Epithelial cell of proximal tubule (primary cell): ENCODE results near the gene ALG10B. TPM values are rescaled to one million over a fixed set of nuclear protein-coding genes. Genes with fewer than 3 reads are reported as not detected.
"Not testable (repeated sequence)": the region's sequence is repeated elsewhere in the genome, so short reads cannot be mapped to it uniquely, and the experiment has no call there.

Experiments used
- DNase-seq: peaks from one replicate; pipeline ENCODE4 v3.0.0-alpha.2; 2011; ENCODE audit warnings: low read depth
- H3K4me3 ChIP-seq: 2 replicates; pipeline ENCODE4 v1.5.1; 2011; ENCODE audit warnings: low read depth, mild to moderate bottlenecking, low read length
- total RNA-seq: library from RNA; depleted of rRNA; stranded (reverse); fragments of >200 nt; gene quantifications from 2 replicates; pipeline ENCODE4 v1.2.3, GENCODE V29; 2015
- TF ChIP-seq, protein P1 (sequence below): conservative IDR thresholded peaks from 2 replicates; pipeline ENCODE4 v1.5.1; 2012; ENCODE audit warnings: low read depth, mild to moderate bottlenecking, low read length

Gene ALG10B
- total RNA-seq, 1 donor from 2014 or later = 2.4 TPM

DNA sequence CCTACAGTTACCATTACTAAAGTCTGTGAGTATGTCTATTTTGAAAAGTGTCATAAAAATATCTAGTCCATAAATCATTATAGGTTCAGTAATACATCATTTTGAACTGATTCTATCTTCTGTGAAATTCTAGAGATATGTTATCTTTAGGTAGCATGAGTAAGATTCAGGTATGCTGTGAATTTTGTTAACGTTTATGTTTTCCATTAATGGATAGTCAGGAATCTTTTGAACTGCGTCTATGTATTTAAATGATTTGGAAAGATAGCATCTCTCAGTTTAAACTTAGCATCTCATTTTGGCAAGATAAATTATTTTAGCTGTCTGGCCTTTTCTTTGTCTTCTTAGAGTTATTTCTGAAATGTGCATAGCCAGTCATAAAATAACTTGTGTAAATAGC lies 8.3 kb downstream of the ALG10B start:
- TF ChIP-seq, protein P1, sequence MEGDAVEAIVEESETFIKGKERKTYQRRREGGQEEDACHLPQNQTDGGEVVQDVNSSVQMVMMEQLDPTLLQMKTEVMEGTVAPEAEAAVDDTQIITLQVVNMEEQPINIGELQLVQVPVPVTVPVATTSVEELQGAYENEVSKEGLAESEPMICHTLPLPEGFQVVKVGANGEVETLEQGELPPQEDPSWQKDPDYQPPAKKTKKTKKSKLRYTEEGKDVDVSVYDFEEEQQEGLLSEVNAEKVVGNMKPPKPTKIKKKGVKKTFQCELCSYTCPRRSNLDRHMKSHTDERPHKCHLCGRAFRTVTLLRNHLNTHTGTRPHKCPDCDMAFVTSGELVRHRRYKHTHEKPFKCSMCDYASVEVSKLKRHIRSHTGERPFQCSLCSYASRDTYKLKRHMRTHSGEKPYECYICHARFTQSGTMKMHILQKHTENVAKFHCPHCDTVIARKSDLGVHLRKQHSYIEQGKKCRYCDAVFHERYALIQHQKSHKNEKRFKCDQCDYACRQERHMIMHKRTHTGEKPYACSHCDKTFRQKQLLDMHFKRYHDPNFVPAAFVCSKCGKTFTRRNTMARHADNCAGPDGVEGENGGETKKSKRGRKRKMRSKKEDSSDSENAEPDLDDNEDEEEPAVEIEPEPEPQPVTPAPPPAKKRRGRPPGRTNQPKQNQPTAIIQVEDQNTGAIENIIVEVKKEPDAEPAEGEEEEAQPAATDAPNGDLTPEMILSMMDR = no peak
- H3K4me3 ChIP-seq = no peak overlapping the region
- DNase-seq = no peak

DNA sequence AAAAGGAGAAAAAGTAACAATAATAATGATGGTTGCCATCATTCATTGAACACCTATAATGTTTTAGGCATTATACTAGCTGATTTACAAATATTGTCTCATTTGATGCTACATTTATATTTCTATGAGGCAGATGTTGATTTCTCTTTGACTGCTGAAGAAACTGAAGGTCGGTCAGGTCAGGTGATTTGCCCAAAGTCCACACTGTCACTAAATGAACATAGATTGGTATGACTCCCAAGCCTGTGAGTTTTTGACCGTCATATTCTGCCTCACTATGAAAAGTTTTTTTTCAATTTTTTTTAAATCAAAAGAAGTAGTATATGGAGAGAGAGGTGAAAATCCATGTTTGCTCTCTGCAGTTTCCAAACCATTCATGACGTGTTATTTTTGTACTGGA lies 10.8 kb downstream of the ALG10B start:
- DNase-seq = no peak
- TF ChIP-seq, protein P1 = no peak
- H3K4me3 ChIP-seq = no peak overlapping the region

DNA sequence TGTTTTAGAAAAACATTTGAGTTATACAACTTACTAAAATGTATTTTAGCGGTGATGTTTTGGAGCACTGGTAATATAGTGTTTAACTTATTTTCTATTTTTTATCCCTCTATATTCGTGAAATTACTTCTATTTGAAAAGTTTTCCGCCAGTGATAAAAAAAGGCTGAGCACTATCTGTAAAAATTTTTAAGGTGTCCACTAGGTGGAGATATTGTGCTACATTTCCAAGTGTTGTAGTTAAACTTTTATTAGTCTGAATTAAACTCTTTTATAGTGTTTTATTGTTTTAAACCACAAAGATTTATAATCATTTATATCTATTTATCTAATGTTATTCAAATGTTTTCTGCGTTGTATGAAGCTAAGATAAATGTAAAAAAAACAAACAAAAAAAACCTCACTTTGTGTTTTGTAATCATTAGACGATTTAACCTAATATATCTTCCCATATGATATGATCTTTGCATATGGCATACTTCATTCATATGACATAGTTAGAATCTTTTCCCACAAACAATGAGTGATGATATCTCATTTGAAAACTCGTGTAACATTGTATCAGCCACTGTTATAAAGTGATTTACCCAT lies 11.8 kb downstream of the ALG10B start:
- TF ChIP-seq, protein P1 = peak; percentile 58
- no peak for DNase-seq

DNA sequence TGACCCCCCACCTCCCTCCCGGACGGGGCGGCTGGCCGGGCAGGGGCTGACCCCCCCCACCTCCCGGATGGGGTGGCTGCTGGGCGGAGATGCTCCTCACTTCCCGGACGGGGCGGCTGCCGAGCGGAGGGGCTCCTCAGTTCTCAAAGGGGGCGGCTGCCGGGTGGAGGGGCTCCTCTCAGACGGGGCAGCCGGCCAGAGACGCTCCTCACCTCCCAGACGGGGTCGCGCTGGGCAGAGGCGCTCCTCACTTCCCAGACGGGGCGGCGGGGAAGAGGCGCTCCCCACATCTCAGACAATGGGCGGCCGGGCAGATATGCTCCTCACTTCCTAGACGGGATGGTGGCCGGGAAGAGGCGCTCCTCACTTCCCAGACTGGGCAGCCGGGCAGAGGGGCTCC lies 13.8 kb downstream of the ALG10B start:
- DNase-seq, H3K4me3 ChIP-seq: not testable (repeated sequence)

More for the DNA sequence above, 11.8 kb downstream of the ALG10B start:
- no peak overlapping the region for H3K4me3 ChIP-seq

DNA sequence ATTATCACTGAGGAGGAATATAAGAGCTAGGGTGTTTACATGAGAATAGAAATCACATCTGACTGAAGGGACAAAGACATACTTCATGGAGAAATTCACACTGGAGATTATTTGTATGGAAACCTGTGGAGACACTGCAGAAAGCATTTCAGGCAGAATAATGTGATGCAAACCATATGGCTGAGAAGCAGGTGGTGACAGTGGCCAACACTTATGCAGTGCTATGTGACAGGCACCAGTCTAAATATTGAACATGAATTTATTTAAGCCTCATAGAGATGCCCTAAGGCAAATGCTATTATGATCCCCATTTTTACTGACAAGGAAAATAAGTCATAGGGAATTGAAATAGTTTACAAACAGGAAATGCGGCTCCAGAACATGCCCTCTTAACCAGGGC lies 16.2 kb downstream of the ALG10B start:
- TF ChIP-seq, protein P1 = no peak

DNA sequence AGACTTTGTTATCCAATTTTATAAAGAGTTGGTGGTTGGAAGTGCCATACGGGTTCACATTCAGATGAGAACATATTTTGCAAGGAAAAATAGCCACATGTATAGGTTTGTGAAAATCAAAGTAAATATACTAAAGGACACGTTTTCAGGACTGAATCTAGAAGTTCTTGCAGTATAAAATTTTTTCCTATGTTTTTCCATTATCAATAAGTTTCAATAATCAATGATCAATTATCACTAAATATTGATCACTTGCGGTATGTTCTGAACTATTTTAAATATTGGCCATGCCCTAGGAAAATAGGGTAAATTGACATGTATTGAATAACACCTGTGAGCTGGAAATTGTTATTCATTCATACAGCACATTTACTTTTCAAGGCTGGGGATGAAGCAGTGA lies 25.9 kb downstream of the ALG10B start:
- DNase-seq = no peak
- TF ChIP-seq, protein P1 = no peak
- H3K4me3 ChIP-seq = no peak overlapping the region

More for the DNA sequence above, 16.2 kb downstream of the ALG10B start:
- no peak for DNase-seq
- H3K4me3 ChIP-seq = no peak overlapping the region

DNA sequence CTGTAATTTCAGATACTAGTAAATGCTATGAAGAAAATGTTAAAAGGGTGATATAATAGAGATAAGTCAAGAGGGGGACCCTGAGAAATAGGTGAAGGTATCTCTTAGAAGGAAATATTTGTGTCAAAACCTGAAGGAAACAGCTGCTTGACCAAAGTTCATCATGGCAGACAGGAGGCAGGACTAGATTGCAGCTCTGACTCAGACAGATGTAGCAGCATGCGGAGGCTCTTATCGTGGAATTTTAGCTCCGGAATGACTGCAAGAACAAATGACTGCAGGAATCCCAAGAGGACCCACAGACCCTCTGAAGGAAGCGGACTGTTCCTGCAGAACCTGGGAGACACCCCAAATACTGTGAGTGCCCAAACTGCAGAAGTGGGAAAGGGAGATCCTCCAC lies 26.7 kb downstream of the ALG10B start:
- not testable (repeated sequence) for H3K4me3 ChIP-seq, DNase-seq

DNA sequence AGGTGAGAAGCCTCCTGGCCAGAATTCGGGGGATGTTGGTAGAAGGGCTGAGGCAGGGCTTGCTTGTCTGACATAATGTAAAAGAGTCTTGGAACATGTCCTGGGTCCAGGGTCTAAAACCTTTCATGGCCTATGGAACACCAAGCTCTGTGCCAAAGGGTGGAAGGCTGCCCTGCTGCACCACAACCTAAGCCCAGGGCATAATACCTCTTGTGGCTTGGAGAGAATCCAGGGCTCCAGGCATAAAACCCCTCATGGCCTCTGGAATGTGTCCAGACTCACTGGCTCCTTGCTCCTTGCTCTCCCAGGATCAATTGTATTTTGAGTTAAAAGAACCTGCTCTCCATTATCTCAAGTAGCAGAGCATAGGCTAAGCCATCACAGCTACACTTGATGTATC lies 27.3 kb downstream of the ALG10B start:
- not testable (repeated sequence) for H3K4me3 ChIP-seq, DNase-seq
